BLaER1 (cell line): ENCODE measurements around the gene RNASE3.
"Not testable (repeated sequence)": the region's sequence is repeated elsewhere in the genome, so short reads cannot be mapped to it uniquely, and the experiment has no call there.

Source experiments
- H3K27ac ChIP-seq: shearing (Covaris generic); formaldehyde crosslinking; 2 replicates; pipeline ENCODE4 v1.8.1; 2022
- H3K27me3 ChIP-seq: shearing (Covaris generic); formaldehyde crosslinking; 2 replicates; pipeline ENCODE4 v1.8.1; 2022
- H3K36me3 ChIP-seq: shearing (Covaris generic); formaldehyde crosslinking; 2 replicates; pipeline ENCODE4 v1.8.1; 2022
- H3K4me1 ChIP-seq: shearing (Covaris generic); formaldehyde crosslinking; 2 replicates; pipeline ENCODE4 v1.8.1; 2022
- H3K4me2 ChIP-seq: shearing (Covaris generic); formaldehyde crosslinking; 2 replicates; pipeline ENCODE4 v1.8.1; 2022
- H3K4me3 ChIP-seq: shearing (Covaris generic); formaldehyde crosslinking; 2 replicates; pipeline ENCODE4 v1.8.1; 2022
- H3K9ac ChIP-seq: shearing (Covaris generic); formaldehyde crosslinking; 2 replicates; pipeline ENCODE4 v1.8.1; 2022
- H3K9me3 ChIP-seq: shearing (Covaris generic); formaldehyde crosslinking; 2 replicates; pipeline ENCODE4 v1.8.1; 2022
- H4K20me1 ChIP-seq: shearing (Covaris generic); formaldehyde crosslinking; 2 replicates; pipeline ENCODE4 v1.8.1; 2022
- Cebpa-rat ChIP-seq: shearing (Covaris generic); IDR thresholded peaks from 2 replicates; pipeline ENCODE4 v1.8.1; 2022

RNASE3 gene

DNA sequence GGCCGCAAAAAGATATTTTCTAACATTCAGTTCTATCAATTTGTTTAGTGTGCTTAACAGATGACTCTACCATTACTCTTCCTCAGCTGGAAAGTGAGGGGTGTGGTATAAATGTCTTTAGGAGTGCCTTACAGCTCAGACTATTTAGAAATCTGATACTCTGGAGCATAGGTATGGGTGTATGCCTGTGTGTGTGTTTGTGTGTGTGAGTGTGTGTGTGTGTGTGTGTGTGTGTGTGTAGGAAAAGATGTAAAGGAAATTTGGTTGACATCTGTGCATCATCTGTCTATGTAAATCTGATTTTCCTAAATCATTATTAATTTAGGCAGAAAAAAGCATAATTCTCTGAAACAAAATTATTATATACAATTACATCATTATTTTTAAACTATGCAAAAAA lies 16.0 kb downstream of the RNASE3 start:
- no peaks in the 10 kb centered on the region for H3K27me3 ChIP-seq
- 0 out of 2 replicates have a peak, but pooled peaks cover 4% of the 10 kb centered on the region for H3K9me3 ChIP-seq
- no peak overlapping the region for H3K4me2 ChIP-seq
- H3K36me3 ChIP-seq = no peaks in the 10 kb centered on the region
- H3K4me3 ChIP-seq = no peak overlapping the region
- H4K20me1 ChIP-seq = no peaks in the 10 kb centered on the region
- H3K9ac ChIP-seq = no peak overlapping the region
- no peak for TF ChIP-seq Cebpa-rat
- no peak overlapping the region for H3K27ac ChIP-seq
- H3K4me1 ChIP-seq = no peaks in the 10 kb centered on the region

DNA sequence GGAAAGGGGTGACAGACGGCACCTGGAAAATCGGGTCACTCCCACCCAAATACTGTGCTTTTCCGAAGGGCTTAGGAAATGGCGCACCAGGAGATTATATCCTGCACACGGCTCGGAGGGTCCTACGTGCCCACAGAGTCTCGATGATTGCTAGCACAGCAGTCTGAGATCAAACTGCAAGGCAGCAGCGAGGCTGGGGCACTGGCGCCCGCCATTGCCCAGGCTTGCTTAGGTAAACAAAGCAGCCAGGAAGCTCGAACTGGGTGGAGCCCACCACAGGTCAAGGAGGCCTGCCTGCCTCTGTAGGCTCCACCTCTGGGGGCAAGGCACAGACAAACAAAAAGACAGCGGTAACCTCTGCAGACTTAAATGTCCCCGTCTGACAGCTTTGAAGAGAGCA lies 19.6 kb downstream of the RNASE3 start:
- not testable (repeated sequence) for H3K9ac ChIP-seq, H4K20me1 ChIP-seq, H3K36me3 ChIP-seq

DNA sequence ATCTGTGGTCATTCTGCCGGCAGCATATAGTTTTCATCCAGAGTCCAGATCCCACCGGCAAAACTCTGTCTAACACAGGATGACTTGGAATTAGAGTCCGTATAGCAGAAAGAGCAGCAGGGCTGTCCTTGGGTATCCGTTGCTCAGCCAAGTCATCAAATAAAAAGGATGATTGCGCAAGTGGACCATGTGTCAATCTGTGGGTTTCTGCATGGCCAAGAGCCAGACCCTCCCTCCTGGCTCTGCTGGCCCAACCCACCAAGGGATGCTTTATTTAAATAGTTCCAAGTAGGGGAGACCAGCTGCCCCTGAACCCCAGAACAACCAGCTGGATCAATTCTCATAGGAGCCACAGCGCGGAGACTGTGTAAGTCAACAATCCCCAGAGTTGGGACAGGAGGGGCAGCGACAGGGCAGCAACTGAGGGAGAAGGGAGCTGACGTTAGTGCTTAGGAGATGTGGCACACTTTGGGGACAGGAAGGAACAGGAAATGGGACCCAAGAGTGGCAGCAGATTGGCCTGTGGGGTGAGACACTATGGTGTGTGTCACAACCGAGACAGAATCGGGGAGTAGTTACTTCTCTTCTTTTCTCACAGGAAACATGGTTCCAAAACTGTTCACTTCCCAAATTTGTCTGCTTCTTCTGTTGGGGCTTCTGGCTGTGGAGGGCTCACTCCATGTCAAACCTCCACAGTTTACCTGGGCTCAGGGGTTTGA lies 28.0 kb downstream of the RNASE3 start:
- not testable (repeated sequence) for H3K4me2 ChIP-seq, H3K27me3 ChIP-seq, H3K9me3 ChIP-seq, H3K4me1 ChIP-seq, H3K27ac ChIP-seq, H4K20me1 ChIP-seq, H3K9ac ChIP-seq, H3K4me3 ChIP-seq, H3K36me3 ChIP-seq
- TF ChIP-seq Cebpa-rat = peak; percentile 78

More for the DNA sequence above, 19.6 kb downstream of the RNASE3 start:
- H3K27me3 ChIP-seq, H3K4me3 ChIP-seq, H3K4me1 ChIP-seq, H3K4me2 ChIP-seq, H3K27ac ChIP-seq, H3K9me3 ChIP-seq: not testable (repeated sequence)

DNA sequence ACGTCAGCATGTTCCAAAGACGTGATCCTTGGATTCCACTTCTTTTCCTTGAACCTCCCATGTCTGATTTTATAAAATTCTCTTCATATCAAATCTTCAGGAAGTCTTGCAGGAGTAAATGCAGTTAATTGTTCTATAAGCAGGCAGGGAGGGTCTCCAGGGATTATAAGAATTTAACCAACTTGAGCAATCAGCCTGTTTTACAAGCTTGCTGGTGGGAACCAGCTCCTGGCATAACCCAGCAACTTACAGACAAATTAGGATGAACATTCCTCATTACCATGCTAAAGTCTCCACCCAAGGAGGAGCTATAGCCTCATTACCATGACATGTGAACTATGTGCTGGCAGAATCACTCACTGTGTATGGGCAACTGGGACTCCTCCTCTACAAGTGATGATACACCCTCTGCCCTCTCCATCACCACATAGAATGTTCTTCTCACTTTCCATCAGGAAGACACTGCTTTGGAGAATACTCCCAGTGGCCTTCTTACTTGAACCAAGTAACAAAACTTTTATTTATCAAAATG lies 32.6 kb downstream of the RNASE3 start:
- H3K27me3 ChIP-seq = not testable (repeated sequence)

GRCh38 chr14:20934148-20934762 lies 43.1 kb downstream of the RNASE3 start:
- Histone ChIP-seq H3K4me2 (no peak overlapping the region), H3K9ac (no peak overlapping the region), H3K27ac (no peak overlapping the region), H4K20me1 (no peaks in the 10 kb centered on the region), H3K4me3 (no peak overlapping the region), H3K4me1 (no peaks in the 10 kb centered on the region), H3K27me3 (no peaks in the 10 kb centered on the region), H3K36me3 (no peaks in the 10 kb centered on the region), H3K9me3 (no peaks in the 10 kb centered on the region)
- no peak for TF ChIP-seq Cebpa-rat

More for the DNA sequence above, 32.6 kb downstream of the RNASE3 start:
- not testable (repeated sequence) for H3K27ac ChIP-seq, H3K4me3 ChIP-seq, H3K4me1 ChIP-seq, H3K4me2 ChIP-seq, H3K9ac ChIP-seq, H4K20me1 ChIP-seq, H3K36me3 ChIP-seq
- H3K9me3 ChIP-seq = peaks cover 21% of the 10 kb centered on the region

DNA sequence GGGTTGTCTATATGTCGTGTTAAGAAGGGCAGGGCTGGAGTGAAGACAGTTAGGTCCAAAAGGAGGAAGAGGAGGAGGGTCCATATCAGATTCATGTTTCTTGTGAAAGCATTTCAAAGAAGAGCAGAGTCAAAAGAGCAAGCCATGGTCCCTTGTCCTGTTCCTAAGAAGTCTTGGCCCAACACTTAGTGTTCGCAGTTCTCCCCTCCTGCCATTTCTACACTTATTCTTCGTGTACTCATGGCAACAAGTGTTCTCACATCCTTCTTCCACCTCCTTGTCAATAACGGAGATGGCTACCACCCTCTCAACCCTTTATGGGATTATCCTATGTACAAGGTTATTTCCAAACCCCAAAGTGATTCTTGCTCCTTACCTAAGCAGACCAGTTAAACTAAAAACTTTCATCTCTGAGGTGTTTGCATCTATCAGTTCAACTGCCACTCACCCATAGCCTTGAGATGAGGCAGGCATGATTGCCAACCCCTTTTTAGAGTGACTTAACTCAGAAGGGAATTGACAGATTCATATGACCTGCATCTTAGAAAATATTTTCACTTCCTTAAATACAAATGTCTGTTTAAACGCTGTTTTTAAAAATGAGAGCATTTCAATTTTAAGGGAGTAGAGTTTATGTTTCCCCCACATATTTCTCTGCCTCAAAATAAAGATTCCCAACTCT lies 44.3 kb downstream of the RNASE3 start:
- H3K4me2 ChIP-seq = no peak overlapping the region

More for the DNA sequence above, 44.3 kb downstream of the RNASE3 start:
- H3K36me3 ChIP-seq = no peaks in the 10 kb centered on the region
- no peaks in the 10 kb centered on the region for H4K20me1 ChIP-seq
- no peak overlapping the region for H3K4me3 ChIP-seq
- H3K9me3 ChIP-seq = no peaks in the 10 kb centered on the region
- H3K4me1 ChIP-seq = no peaks in the 10 kb centered on the region
- TF ChIP-seq Cebpa-rat = no peak
- no peak overlapping the region for H3K9ac ChIP-seq
- no peak overlapping the region for H3K27ac ChIP-seq
- H3K27me3 ChIP-seq = no peaks in the 10 kb centered on the region
